Adrenal gland (tissue), 5 donors: ENCODE results near the gene MSRB3.

ENCODE experiments used
- CTCF ChIP-seq, 6 experiments: fragments of 450-650 bp in 4 of 6; fragments of 200-600 bp in 2 of 6; sonication (generic) in 1 of 6; IDR thresholded peaks; 1 replicate in 5 of 6; 2 replicates in 1 of 6; pipeline versions ENCODE4 v1.5.1 to v1.8.0; 2016 to 2021; ENCODE audit warnings: antibody characterized with exemption in 6 of 6, mild to moderate bottlenecking in 2 of 6, moderate library complexity in 1 of 6
- POLR2A ChIP-seq, 2 donors: fragments of 450-650 bp; IDR thresholded peaks; one replicate each; pipeline ENCODE4 v1.6.1; 2017; ENCODE audit warnings: antibody characterized with exemption in 2 of 2, mild to moderate bottlenecking in 2 of 2, moderate library complexity in 1 of 2
- donor health status: DM: no; HTN: no; CAD: no.

- TF ChIP-seq CTCF (IDR thresholded peaks at IDR 0.05) = no peak
- TF ChIP-seq POLR2A (IDR thresholded peaks at IDR 0.05) = no peak
Measured at GRCh38 chr12:65430006-65430405, 151.5 kb downstream of the MSRB3 start.
